Measurements from ENCODE around the gene ABI3BP. TPM values are rescaled to one million over a fixed set of nuclear protein-coding genes. Genes with fewer than 3 reads are reported as not detected.

ABI3BP gene
- total RNA-seq, 1 experiment from 2014 or later, result 0.28 TPM

DNA sequence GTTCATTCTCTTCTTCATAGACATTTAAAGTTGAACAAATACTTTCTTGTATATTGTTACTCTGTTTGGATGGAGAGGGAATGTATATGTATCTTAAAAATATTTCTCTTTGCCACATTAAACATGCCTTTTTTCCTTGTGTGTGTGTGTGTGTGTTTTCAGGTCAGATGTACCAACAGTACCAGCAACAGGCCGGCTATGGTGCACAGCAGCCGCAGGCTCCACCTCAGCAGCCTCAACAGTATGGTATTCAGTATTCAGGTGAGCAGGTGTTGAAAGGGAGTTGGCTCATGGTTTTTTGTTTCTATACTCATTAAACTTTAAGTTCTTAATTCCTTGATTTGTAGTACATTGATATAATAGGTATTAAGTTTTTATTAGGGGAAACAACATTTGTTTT, 248.6 kb downstream of the ABI3BP start:
- TF ChIP-seq CTCF (conservative IDR thresholded peaks at IDR 0.05), result no peak
- Mint-ChIP-seq H3K27me3 (ENCODE audit: low read depth) (no peaks in the 10 kb centered on the region), H3K4me1 (peaks cover 6 to 19% of the 10 kb centered on the region in 2 experiments), H3K4me3 (no peak overlapping the region), H3K27ac (peak overlapping the region in 1 of 3 experiments; percentile 85; a peak in 3 of 7 replicates), H3K9me3 (no peaks in the 10 kb centered on the region), H3K36me3 (ENCODE audit: insufficient read depth in 1 of 3, low read depth in 3 of 3) (peaks cover 16 to 55% (median 46%) of the 10 kb centered on the region in 3 experiments; a peak in 6 of 7 replicates)
- Histone ChIP-seq H3K79me1 (ENCODE audit: insufficient read depth, low read depth, low read length, poor library complexity, severe bottlenecking) (no peaks in the 10 kb centered on the region), H2BK5ac (ENCODE audit: insufficient read length, low read length) (no peak overlapping the region), H3K9me3 (ENCODE audit: control insufficient read depth, low read depth, low read length) (no peaks in the 10 kb centered on the region), H2AK5ac (ENCODE audit: insufficient read length, low read length) (no peak overlapping the region), H3K4me2 (ENCODE audit: insufficient read depth, insufficient read length, low read length) (no peak overlapping the region), H3K23me2 (ENCODE audit: insufficient read length, low read depth, low read length, poor library complexity, severe bottlenecking) (no peaks in the 10 kb centered on the region), H3K9ac (ENCODE audit: extremely low read depth, insufficient read length, low read length) (no peak overlapping the region), H3K18ac (ENCODE audit: insufficient read length, low read depth, low read length) (no peak overlapping the region), H2AFZ (ENCODE audit: low read length) (no peak overlapping the region), H4K8ac (replicated peaks; ENCODE audit: insufficient read length, low read depth, low read length) (no peak overlapping the region), H3K56ac (ENCODE audit: insufficient read length, low read depth, low read length) (no peak overlapping the region), H3K27me3 (ENCODE audit: insufficient read depth, low read length) (no peaks in the 10 kb centered on the region), H2BK12ac (ENCODE audit: insufficient read length, low read depth, low read length) (no peak overlapping the region), H3K4ac (ENCODE audit: low read depth, low read length) (no peak overlapping the region), H4K91ac (ENCODE audit: insufficient read length, low read depth, low read length) (no peak overlapping the region), H2BK15ac (ENCODE audit: low read depth, low read length) (no peak overlapping the region), H3K23ac (ENCODE audit: insufficient read length, low read depth, low read length) (no peak overlapping the region), H4K5ac (ENCODE audit: insufficient read length, low read depth, low read length) (no peak overlapping the region), H2BK120ac (ENCODE audit: low read depth, low read length, poor library complexity, severe bottlenecking) (no peak overlapping the region), H4K20me1 (ENCODE audit: control insufficient read depth, insufficient read depth, insufficient read length) (no peaks in the 10 kb centered on the region), H3K4me1 (ENCODE audit: insufficient read depth, low read length) (no peaks in the 10 kb centered on the region), H3T11ph (ENCODE audit: low read length) (no peak overlapping the region), H3K27ac (ENCODE audit: insufficient read length, low read depth, low read length) (no peak overlapping the region), H3K79me2 (ENCODE audit: insufficient read depth, low read length) (no peaks in the 10 kb centered on the region), H2BK20ac (ENCODE audit: low read depth, low read length, poor library complexity, severe bottlenecking) (no peak overlapping the region), H3K14ac (ENCODE audit: insufficient read depth, low read length) (no peak overlapping the region)
- no CpG with 5 or more reads among the region's 2 CpGs for WGBS (ENCODE audit: extremely low coverage, insufficient read length, low lambda C conversion rate)
- no peak for DNase-seq

Measured in H9 (cell line).